Measurements from ENCODE around the gene ENAM.
"Not testable (repeated sequence)": the region's sequence is repeated elsewhere in the genome, so short reads cannot be mapped to it uniquely, and the experiment has no call there.

ENAM gene

DNA sequence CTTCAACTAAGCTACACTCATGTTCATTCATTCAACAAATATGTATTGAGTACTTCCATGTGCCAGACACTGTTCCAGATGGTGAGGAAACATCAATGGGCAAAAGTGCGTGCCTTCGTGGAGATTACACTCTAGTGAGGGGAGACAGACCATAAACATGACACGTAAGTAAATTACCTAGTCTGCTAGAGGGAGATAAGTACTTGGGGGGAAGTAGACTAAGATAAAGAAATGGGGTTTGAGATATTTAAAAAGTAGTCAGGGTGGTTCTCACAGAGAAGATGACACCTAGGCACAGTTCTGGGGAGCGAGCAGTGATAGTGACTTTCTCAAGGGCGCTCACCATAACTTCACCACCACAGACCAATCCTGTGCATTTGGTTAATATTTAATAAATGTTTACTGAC, 26.1 kb downstream of the ENAM start:
- H3K27ac ChIP-seq: no peak overlapping the region
- TF ChIP-seq, protein P1, sequence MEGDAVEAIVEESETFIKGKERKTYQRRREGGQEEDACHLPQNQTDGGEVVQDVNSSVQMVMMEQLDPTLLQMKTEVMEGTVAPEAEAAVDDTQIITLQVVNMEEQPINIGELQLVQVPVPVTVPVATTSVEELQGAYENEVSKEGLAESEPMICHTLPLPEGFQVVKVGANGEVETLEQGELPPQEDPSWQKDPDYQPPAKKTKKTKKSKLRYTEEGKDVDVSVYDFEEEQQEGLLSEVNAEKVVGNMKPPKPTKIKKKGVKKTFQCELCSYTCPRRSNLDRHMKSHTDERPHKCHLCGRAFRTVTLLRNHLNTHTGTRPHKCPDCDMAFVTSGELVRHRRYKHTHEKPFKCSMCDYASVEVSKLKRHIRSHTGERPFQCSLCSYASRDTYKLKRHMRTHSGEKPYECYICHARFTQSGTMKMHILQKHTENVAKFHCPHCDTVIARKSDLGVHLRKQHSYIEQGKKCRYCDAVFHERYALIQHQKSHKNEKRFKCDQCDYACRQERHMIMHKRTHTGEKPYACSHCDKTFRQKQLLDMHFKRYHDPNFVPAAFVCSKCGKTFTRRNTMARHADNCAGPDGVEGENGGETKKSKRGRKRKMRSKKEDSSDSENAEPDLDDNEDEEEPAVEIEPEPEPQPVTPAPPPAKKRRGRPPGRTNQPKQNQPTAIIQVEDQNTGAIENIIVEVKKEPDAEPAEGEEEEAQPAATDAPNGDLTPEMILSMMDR (conservative IDR thresholded peaks at IDR 0.05): no peak

DNA sequence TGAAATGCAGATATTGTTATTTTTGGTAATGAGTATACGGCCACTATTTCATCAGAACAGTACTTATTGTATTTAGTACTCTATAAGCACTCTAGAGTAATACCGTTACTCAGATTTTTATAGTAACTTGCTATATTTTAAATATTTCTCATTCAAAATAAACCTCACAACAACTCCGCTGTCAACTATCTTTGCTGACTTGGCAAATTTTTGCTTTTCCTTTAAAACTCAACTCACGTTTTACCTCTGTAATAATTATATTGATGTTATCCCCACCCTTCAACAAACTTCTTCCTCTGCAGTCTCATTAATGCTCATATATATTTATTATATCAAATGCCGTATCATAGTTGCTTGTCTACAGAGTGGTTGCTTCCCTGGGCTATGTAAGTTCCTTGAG, 28.8 kb downstream of the ENAM start:
- no peak overlapping the region for H3K27ac ChIP-seq
- TF ChIP-seq, protein P1 (conservative IDR thresholded peaks at IDR 0.05): no peak

DNA sequence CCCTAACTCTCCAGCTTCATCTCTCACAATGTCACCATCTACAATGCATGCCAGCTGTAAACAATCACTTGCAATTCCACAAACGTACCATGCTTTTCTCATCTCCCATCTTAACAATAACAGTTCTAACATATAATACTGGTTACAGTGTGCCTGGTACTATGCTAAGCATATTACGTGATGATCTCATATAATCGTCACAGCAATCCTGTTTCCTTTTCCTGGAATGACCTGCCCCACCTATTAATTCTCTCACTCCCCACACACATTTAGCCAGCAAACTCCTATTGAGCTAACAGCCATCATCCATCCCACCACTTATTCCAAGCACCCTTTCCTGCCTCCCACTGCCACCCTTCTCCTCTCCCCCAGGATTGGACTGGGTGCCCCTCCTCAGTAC, 29.9 kb downstream of the ENAM start:
- H3K27ac ChIP-seq: no peak overlapping the region
- TF ChIP-seq, protein P1 (conservative IDR thresholded peaks at IDR 0.05): no peak

DNA sequence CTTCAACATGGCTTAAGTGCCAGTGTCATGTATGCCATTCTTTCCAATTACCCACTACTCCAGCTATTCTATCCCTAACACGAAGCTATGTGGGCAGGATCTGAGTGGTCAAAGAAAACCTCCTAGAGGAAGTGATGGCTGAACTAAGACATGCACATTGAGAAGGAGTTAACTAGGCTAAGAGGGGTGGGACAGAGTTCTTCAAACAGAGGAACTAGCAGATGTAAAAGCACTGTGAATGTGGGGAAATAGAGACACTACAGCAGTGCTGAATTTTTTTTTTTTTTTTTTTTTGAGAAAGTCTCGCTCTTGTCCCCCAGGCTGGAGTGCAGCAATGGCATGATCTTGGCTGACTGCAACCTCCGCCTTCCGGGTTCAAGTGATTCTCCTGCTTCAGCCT, 31.6 kb downstream of the ENAM start:
- H3K27ac ChIP-seq: no peak overlapping the region

DNA sequence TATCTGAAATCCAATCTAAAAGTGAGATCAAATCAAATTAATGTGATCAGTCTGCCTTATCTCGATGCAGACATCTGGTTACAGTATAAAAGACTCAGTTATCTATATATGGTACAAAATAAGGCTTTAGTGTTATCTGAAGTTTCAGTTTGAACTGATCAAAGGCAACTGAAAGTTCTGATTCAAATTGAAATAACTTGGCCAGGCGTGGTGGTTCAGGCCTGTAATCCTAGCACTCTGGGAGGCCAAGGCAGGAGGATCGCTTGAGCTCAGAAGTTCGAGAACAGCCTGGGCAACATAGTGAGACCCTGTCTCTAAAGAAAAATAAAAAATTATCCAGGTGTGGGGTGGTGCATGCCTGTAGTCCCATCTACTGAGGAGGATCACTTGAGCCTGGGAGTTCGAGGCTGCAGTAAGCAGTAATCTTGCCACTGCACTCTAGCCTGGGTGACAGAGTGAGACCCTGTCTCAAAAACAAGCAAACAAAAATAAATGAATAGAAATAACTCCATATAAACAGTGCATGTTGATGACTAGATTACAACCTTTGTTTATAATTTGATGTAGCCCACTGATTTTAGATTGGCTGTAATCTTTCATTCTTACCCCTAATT, 32.9 kb downstream of the ENAM start:
- not testable (repeated sequence) for H3K27ac ChIP-seq

More for the DNA sequence above, 31.6 kb downstream of the ENAM start:
- TF ChIP-seq, protein P1 (conservative IDR thresholded peaks at IDR 0.05): no peak

DNA sequence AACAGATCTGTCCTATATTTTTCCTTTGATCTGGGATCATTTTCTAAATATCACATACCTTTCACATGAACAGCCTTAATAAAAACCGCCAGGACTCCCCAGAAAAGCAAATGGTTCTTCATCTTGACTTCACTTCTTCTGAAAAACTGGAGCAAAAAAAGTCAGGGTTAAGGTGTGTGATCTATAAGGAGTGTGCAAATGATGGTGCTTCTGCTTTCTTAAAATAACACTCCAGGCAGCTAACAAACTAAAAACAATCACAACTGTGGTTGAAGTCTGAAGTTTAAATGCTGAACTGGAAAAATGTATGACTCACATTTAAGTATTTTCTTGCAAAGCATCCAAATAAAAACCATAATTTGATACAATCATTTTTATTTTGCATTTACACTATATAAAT, 37.8 kb downstream of the ENAM start, which contains the start of gene JCHAIN:
Gene JCHAIN, minus strand, starts transcription at position 140 of the 400 bp plus-strand sequence. Its CDS starts 18 bp downstream, at position 122.
- TF ChIP-seq, protein P1 (conservative IDR thresholded peaks at IDR 0.05): no peak
- no peak within 1 kb of the TSS for H3K27ac ChIP-seq

DNA sequence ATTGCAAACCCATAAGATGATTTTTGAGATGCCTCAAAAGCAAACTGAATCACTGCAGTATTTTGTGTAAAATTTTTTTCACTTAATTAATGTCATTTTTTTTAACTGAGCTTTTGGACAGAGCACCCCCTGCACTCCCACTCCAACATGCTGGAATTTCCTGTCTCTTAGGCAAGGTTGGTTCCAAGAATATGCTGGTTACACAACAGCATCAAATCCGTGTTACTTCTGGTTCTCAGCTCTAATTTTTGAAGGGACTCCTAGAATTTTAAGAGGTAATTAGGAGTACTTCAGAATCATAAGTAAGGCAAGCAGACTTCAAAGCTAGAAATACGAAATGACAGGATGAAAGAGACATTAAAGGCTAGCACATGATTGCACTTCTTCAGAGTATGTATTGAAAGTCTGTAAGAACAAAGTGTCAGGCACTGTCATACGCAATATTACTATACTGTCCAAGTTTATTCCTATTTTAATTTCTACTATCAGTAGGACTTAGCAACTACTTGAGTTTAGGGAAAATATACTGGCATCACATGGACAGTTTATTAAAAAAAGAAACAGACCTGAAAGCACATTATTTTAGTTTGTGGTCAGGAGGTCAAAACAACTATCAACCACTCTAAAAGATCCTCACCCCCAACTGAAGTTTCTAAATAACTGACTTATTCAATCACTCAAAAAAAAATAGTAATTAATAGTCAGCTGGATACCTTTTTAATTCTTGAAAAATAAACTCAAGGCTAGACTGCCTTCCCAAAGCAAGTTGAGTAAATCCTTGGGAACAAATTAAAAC, 39.4 kb downstream of the ENAM start:
- no peak overlapping the region for H3K27ac ChIP-seq
- TF ChIP-seq, protein P1 (conservative IDR thresholded peaks at IDR 0.05): no peak
